Stimulated activated CD8-positive, alpha-beta memory T cell treated with anti-CD3 and anti-CD28 coated beads, Interleukin-15, amount 100 ng/mL, for 4 hours (primary cell): Measurements from ENCODE around the gene IFRD2.
"Not testable (repeated sequence)": the region's sequence is repeated elsewhere in the genome, so short reads cannot be mapped to it uniquely, and the experiment has no call there.

Experiments used
- DNase-seq, 2 donors: peaks; one replicate each; pipeline ENCODE4 v3.0.0-alpha.2; 2020; ENCODE audit warnings: low read depth in 2 of 2

IFRD2 gene

DNA sequence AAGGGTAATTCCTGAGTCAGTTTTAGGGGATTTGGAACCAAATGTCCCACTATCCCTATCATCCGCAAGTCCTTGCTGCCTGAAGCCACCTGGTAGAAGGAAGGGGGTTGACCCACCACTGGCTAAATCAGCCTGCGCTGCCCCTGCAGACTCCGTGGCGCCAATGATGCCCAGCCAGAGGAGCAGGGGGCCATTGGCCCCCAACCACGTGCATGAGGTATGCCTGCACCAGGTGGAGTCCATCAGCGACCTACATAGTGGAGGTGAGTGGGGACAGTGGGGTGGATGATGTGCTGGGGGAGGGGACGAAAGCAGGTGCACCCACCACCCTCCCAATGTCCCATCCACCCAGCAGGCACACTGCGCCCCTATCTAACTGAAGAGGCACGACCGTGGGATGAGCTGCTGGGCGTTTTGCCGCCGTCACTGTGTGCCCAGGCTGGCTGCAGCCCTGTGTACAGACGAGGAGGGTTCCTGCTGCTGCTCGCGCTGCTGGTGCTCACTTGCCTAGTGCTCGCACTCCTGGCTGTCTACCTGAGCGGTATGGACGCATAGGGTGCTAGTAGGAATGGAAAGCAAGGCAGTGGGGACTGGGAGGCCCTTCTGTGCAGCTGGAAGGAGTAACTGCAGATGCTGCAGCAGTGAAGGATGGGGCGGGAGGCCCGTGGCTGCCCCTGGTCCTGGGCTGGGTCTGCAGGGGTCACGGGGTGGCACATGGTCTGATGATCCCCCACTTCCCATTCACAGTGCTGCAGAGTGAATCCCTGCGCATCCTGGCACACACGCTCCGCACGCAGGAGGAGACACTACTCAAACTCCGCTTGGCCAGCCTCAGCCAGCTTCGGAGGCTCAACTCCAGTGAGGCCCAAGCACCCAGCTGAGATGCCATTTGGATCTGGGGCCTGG lies 5.7 kb downstream of the IFRD2 start:
- no peak for DNase-seq

DNA sequence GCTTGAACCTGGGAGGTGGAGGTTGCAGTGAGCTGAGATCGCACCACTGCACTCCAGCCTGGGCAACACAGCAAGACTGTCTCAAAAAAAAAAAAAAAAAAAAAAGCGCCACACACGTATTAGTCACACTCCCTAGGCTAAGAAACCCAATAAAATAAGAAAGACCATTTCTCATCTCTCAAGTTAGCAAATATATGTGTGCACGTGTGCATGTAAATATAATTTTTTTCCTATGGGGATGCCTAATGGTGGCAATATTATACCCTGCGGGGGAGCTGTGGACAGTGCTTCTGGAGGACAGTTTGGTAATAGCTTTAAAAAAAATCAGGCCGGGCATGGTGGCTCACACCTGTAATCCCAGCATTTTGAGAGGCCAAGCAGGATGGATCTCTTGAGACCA lies 8.1 kb downstream of the IFRD2 start:
- DNase-seq = not testable (repeated sequence)

DNA sequence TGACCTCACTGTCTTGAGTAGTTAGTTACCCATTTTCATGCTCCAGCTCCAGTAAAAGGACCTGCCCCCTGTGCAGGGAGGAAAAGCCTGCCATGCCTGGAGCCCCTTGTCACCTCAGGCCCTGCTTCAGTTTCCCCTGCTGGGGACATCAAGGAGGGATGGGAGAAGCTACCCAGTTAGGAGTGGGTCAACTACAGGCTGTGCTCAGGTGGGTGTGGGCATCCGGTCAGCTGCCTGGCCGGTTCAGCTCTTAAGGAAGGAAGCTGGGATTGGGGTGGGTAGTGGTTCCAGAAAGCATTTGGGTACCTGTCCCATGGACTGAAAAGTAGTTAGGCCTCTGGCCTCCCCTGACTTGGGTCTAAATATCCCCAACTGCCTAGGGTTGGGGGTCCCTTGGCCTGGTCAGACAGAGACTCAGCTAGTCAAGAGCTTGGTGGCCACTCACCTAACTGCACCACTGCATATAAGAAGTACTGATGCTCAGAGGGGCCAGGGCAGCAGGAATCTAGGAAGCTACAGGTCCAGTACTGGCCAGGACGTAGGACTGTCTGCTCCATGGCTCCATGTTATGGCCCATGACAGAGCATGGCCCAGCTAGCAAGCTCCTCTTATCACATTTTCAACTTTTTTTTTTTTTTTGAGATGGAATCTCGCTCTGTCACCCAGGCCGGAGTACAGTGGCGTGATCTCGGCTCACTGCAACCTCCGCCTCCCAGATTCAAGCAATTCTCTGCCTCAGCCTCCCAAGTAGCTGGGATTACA lies 12.8 kb downstream of the IFRD2 start:
- DNase-seq = no peak

DNA sequence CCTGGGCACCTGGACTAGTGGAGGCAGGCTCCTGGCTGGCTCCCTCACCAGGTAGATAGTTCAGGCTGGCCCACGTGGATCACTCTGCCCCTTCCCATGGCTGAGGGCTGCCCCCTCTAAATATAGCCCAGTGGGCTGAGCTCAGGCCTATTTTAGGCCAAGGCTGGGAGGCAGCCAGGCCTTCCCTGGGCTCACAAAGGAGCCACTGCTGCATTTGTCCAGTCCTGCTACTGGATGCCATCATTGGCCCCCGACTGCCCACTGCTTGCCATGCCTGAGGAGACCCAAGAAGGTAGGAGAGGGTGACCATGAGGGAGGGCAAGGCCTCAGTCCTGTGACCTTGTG lies 13.4 kb downstream of the IFRD2 start, which contains the start of gene LSMEM2:
LSMEM2 (plus strand) TSS at position 208 of the 345 bp plus-strand sequence; CDS start at position 235, 27 bp downstream.
- DNase-seq = no peak

DNA sequence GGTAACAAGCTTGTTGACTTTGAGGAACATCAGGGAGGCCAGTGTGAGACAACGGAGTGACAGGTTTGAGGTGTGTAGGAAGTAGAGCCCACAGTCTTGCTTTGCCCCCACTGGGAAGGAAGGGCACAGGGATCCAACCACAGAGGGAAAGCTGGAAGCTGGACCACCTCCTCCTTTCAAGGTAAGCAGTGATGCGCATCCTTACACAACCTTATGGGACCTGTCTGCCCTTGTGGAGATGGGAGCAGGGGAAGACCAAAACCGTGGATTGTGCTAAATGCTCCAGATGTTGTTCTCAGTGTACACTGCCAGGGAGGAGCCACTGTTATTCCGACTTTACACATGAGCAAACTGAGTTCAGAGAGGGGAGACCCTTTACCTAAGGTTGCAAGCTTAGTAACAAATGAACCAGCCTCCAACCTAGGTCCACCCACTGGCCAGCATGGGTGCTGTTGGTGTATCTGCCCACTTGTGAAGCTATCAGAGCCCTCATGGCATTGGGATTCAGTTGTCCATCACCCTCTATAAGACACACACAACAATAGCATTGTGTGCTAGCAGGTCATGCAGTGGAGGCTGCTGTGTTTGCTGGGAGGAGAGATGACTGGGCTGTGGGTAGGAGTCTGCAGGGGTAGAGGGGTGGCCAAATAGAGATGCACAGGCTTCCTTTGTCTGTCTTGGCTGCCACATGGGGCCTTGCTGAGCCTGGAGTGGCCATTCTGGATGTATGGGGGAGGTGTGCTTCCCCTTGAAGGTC lies 13.9 kb downstream of the IFRD2 start:
- DNase-seq = no peak

DNA sequence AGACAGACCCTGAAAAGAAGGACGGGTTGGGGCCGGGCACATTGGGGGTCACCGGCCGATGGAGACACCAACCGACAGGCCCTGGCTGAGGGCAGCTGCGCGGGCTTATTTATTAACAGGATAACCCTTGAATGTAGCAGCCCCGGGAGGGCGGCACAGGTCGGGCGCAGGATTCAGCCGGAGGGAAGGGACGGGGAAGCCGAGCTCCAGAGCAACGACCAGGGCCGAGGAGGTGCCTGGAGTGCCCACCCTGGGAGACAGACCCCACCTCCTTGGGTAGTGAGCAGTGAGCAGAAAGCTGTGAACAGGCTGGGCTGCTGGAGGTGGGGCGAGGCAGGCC lies 15.5 kb downstream of the IFRD2 start:
- no peak for DNase-seq

DNA sequence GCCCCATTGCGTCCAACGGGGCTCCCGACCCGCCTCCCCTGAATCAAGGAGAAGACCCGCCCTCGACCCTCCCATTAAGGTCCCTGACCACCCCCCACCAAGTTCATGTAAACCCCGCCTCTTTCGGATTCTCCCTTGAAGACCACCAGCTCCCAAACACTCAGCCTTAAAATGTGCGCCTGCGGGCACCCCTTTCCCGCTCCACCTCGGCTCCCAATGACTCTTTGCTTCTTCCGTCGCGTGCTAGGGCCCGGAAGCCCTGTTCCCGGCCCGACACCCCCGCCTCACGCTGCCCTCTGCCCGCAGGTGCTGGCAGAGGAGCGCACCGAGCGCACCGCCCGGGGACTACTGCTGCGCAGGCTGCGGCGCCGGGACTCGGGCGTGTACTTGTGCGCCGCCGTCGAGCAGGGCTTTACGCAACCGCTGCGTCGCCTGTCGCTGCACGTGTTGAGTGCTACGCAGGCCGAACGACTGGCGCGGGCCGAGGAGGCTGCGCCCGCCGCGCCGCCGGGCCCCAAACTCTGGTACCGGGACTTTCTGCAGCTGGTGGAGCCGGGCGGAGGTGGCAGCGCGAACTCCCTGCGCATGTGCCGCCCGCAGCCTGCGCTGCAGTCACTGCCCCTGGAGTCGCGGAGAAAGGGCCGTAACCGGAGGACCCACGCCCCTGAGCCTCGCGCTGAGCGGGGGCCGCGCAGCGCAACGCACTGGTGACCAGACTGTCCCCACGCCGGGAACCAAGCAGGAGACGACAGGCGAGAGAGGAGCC lies 16.1 kb downstream of the IFRD2 start:
- DNase-seq = no peak

DNA sequence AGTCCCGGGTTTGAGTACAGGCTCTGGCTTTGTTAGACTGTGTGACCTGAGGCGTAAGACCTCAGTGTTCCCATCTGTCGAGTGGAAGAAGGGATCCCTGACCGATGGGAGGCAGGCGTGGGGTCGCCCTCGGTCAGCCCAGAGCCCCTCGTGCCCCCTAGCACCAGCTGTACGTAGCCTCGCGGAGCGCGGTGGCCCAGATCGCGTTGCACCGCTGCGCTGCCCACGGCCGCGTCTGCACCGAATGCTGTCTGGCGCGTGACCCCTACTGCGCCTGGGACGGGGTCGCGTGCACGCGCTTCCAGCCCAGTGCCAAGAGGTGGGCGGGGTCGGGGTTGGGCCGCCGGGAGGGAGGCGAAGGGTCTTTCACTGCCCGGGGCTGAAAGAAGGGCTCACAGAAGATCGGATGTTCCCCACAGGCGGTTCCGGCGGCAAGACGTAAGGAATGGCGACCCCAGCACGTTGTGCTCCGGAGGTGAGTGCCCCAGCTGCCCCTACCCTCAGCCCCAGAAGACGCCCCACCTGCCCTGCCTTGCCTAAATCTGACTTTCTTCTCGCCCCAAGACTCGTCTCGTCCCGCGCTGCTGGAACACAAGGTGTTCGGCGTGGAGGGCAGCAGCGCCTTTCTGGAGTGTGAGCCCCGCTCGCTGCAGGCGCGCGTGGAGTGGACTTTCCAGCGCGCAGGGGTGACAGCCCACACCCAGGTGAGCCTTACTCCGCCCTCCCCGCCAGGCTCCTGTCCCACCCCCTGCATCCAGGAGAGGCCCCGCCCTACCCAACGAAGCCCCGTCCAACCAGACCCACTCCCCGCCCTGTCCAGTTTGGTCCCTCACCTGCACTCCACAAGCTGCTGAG lies 16.9 kb downstream of the IFRD2 start:
- DNase-seq = no peak

DNA sequence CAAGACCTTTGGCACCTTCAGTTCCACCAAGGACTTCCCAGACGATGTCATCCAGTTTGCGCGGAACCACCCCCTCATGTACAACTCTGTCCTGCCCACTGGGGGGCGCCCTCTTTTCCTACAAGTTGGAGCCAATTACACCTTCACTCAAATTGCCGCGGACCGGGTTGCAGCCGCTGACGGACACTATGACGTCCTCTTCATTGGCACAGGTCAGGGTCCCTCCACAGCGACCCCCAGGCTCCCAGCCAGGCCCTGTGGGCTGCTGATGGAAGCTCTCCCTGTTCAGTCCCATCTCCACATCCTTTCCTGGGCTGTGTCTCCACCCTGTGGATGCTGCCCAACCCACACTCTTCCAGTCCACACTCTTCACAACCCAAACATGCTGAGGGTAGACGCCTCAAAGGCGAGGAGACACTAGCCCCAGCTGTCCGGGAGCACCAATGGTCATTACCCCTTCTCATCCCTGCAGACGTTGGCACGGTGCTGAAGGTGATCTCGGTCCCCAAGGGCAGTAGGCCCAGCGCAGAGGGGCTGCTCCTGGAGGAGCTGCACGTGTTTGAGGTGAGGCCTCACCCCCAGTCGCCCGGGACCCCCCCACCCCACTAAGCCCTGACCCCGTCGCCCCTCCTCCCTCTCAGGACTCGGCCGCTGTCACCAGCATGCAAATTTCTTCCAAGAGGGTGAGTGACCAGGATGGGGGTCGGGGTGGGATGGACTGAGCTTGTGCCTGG lies 17.7 kb downstream of the IFRD2 start:
- DNase-seq = peak in 1 of 2 donors; percentile 46

DNA sequence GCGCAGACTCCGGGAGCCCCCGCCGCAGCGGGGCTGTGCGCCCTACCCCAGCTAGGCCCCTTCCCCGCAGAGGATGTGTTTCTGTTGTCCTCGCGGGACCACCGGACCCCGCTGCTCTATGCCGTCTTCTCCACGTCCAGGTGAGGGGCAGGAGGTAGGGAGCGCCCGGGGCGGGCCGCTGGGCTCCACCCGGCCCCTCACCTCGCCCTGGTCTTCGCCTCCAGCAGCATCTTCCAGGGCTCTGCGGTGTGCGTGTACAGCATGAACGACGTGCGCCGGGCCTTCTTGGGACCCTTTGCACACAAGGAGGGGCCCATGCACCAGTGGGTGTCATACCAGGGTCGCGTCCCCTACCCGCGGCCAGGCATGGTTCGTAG lies 18.6 kb downstream of the IFRD2 start:
- DNase-seq = no peak

DNA sequence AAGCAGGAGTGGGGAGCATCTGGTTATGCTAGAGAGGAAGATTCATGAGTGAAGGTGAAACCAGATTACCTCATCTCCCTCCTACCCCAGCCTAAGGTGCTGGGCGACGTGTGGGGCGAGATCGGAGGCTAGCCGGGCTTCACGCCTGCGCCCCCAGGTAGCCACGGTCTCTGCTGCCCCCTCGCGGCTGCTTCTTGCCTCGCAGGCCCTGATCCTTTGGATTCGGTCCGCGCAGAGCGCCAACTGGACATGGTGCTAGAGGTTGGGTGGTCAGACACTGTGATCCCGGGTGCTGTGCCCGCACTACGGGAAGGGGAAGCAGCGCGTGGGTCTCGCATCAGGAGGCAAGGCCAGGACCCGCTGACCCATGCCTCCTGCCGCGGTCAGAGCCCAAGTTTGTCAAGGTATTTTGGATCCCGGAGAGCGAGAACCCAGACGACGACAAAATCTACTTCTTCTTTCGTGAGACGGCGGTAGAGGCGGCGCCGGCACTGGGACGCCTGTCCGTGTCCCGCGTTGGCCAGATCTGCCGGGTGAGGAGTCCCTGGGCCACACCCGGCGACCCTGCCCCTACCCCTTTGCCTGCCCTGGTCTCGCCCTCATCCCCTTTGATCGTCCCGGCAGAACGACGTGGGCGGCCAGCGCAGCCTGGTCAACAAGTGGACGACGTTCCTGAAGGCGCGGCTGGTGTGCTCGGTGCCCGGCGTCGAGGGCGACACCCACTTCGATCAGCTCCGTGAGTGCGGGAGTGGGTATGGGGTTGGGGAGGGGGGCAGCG lies 19.1 kb downstream of the IFRD2 start:
- peak; percentile 63 for DNase-seq

DNA sequence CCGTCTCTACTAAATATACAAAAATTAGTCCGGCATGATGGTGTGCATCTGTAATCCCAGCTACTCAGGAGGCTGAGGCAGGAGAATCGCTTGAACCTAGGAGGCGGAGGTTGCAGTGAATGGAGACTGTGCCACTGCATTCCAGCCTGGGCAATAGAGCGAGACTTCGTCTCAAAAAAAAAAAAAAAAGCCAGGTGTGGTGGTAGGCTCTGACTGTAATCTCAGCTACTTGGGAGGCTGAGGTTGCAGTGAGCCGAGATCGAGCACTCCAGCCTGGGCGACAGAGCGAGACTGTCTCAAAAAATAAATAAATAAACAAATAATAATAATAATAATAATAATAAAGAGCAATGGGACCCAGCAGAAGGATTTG lies 19.7 kb downstream of the IFRD2 start:
- not testable (repeated sequence) for DNase-seq

DNA sequence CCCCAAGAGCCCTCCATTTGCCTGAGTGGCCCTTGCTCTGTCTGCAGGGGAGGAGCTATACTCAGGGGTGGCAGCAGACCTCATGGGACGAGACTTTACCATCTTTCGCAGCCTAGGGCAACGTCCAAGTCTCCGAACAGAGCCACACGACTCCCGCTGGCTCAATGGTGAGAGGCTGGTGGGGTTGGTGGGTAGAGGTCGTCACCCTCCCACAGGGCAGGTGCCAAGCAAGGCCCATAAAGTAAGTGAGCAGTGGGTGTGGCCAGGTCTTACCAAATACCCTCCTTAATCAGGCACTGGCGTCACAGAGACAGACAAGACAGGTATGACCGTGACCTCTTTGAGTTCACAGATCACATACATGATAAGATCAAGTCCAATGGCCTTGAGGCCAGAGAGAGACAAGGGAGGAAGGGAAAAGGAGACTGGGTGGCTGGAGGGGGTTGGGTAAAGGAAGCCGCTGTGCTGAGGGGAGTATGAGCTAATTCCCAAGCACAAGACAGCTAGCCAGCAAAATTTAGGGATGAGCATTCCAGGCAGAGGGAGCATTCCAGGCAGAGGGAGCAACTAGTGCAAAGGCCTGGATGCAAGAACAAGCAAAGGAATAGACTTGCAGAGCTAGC lies 20.8 kb downstream of the IFRD2 start:
- DNase-seq = no peak

DNA sequence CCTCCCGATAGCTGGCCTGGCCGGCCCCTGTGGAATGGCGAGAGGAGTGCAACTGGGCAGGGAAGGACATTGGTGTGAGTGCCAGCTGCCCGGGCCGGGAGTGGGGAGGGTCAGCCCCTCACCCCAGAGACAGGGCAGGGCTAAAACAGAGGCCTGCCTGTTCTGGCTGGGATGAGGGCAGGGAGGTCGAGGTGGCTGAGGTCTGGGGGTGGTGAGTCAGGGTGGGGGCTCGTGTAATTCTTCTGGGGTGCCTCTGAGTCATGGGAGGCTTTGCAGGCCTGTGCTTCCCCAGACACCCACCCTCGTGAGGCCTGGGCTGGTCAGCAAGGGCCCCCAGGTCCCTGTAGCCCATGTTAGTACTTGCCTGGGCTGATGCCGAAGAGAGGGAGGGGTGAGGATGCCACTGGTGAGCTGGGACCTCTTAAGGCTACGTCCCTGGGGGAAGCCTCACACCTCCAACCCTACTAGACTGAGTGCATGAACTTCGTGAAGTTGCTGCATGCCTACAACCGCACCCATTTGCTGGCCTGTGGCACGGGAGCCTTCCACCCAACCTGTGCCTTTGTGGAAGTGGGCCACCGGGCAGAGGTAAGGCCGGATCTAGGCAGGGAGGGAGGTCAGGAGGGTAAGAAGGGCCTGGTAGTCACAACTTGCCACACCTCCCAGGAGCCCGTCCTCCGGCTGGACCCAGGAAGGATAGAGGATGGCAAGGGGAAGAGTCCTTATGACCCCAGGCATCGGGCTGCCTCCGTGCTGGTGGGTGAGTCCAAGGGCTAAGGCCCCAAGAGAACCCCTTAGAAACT lies 21.6 kb downstream of the IFRD2 start:
- DNase-seq = no peak

DNA sequence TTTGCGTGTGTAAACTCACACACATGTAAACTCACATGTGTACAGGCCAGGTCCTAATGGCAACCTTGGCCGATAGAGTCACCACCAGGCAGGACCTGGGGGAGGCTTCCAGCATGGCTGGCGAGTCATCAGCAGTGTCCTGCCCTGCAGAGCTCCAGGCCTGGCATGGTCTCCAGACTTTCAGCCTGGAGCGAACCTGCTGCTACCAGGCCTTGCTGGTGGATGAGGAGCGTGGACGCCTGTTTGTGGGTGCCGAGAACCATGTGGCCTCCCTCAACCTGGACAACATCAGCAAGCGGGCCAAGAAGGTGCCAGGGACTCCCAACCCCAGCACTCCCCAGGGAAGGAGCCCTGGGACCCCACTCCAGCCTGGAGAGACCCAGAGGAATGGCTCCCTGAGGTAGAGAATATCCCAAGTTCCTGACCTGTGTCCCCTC lies 22.2 kb downstream of the IFRD2 start:
- DNase-seq = no peak

DNA sequence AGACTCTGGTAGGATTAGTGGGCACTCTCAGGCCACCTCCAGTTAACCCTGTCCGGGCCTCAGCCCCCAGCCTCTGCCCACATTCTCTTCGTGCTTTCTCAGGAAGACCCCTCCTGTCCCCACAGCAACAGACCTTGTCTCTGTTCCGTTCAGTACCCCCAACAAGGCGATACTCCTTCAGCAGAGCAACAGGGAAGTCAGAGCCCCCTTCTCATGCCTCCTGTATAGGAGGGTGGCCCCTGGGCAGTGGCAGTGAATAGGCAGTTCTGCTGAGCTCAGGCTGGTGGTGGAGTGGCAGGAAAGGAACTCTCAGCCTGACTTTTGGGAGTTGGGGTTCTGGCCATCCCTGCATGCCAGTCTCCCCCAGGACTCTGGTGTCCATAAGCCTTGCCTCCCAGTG lies 22.8 kb downstream of the IFRD2 start:
- no peak for DNase-seq

DNA sequence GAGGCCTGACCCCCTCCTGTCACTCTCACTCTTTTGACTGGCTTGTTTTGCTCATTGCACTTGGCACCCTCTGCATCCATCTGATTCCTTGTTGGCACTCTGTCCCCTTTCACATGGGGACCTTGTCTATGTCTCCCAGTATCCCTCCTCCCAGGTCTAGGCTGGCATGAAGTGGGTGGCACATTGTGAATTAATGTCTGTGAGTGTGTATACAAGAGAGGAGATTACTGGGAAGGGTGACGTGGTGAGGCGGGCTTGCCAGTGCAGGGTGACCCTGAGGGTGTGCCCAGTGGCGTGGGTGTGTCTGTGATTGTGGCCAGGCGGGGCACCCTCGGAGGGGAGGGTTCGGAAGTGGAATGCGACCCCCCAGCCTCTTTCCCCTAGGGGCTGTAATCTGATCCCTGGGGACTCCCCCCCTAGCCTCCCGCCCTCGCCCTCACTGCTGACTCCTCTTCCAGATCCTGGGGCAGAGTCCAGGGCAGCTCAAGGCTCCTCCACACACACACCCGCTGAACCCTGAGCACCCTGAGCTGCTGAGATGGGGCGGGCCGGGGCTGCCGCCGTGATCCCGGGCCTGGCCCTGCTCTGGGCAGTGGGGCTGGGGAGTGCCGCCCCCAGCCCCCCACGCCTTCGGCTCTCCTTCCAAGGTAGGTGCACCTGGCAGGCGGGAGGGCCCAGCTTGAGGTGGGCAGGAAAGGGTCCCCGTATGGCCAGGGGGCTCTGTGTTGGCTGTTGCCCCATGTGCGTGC lies 23.4 kb downstream of the IFRD2 start, which contains the start of gene SEMA3B:
SEMA3B (plus strand) TSS at position 445 of the 749 bp plus-strand sequence; CDS start at position 539, 94 bp downstream.
- DNase-seq = no peak
